Stimulated activated CD8-positive, alpha-beta memory T cell treated with anti-CD3 and anti-CD28 coated beads, Interleukin-12 subunit alpha, Interleukin-12 subunit beta, amount 100 ng/mL, for 1 hour (primary cell): ENCODE measurements around the gene GALNT18.

ENCODE experiments used
- DNase-seq: peaks from one replicate; pipeline ENCODE4 v3.0.0-alpha.2; 2020; ENCODE audit warnings: low read depth

The GALNT18 gene

GRCh38 chr11:11306855-11307254, 314.9 kb downstream of the GALNT18 start:
- no peak for DNase-seq

GRCh38 chr11:11304550-11304949, 317.3 kb downstream of the GALNT18 start:
- no peak for DNase-seq

- no peak for DNase-seq
These were observed 319.2 kb downstream of the GALNT18 start for GRCh38 chr11:11302565-11302964.

- DNase-seq = no peak
These were observed 320.6 kb downstream of the GALNT18 start for GRCh38 chr11:11301212-11301611.

- no peak for DNase-seq
These were observed 324.2 kb downstream of the GALNT18 start for GRCh38 chr11:11297578-11297977.

GRCh38 chr11:11296434-11296833, 325.4 kb downstream of the GALNT18 start:
- no peak for DNase-seq

- DNase-seq = no peak
These were observed 327.3 kb downstream of the GALNT18 start for GRCh38 chr11:11294551-11294855.

GRCh38 chr11:11293798-11294550, 327.8 kb downstream of the GALNT18 start:
- DNase-seq = no peak

GRCh38 chr11:11292839-11293238, 329.0 kb downstream of the GALNT18 start:
- DNase-seq = no peak

- no peak for DNase-seq
These were observed 330.5 kb downstream of the GALNT18 start for GRCh38 chr11:11291041-11292015.

GRCh38 chr11:11290354-11290753, 331.5 kb downstream of the GALNT18 start:
- no peak for DNase-seq

GRCh38 chr11:11289669-11290068, 332.1 kb downstream of the GALNT18 start:
- no peak for DNase-seq

GRCh38 chr11:11288972-11289616, 332.7 kb downstream of the GALNT18 start:
- no peak for DNase-seq

- no peak for DNase-seq
These were observed 337.3 kb downstream of the GALNT18 start for GRCh38 chr11:11284481-11284880.

- DNase-seq = no peak
These were observed 340.2 kb downstream of the GALNT18 start for GRCh38 chr11:11281626-11282025.

GRCh38 chr11:11280826-11281225, 341.0 kb downstream of the GALNT18 start:
- DNase-seq = no peak

GRCh38 chr11:11279956-11280689, 341.7 kb downstream of the GALNT18 start:
- DNase-seq = no peak

GRCh38 chr11:11272254-11272653, 349.6 kb downstream of the GALNT18 start:
- DNase-seq = no peak

GRCh38 chr11:11270236-11270775, 351.5 kb downstream of the GALNT18 start:
- no peak for DNase-seq

- no peak for DNase-seq
These were observed 353.1 kb downstream of the GALNT18 start for GRCh38 chr11:11268706-11269105.

GRCh38 chr11:11268119-11268518, 353.7 kb downstream of the GALNT18 start:
- no peak for DNase-seq

- no peak for DNase-seq
These were observed 354.5 kb downstream of the GALNT18 start for GRCh38 chr11:11267312-11267711.
